NT2/D1 (cell line): ENCODE data around the gene CNTD1.

Source experiments
- DNase-seq: peaks from one replicate; pipeline ENCODE4 v3.0.0-alpha.2; 2011; ENCODE audit warnings: low read depth, low spot score
- H3K27me3 ChIP-seq: 2 replicates; pipeline ENCODE4 v1.6.0; 2011; ENCODE audit warnings: mild to moderate bottlenecking; ENCODE audit not compliant: insufficient read length, insufficient read depth
- H3K36me3 ChIP-seq: 2 replicates; pipeline ENCODE4 v1.6.1; 2011; ENCODE audit warnings: mild to moderate bottlenecking, low read length, mixed read lengths; ENCODE audit not compliant: insufficient read depth, insufficient read length
- H3K4me1 ChIP-seq: 2 replicates; pipeline ENCODE4 v1.5.1; 2011; ENCODE audit not compliant: insufficient read depth, insufficient read length
- H3K4me3 ChIP-seq: 2 replicates; pipeline ENCODE4 v1.5.1; 2011; ENCODE audit warnings: low read depth; ENCODE audit not compliant: insufficient read length
- H3K9ac ChIP-seq: 2 replicates; pipeline ENCODE4 v1.6.0; 2011; ENCODE audit warnings: low read depth; ENCODE audit not compliant: insufficient read length
- H3K9me3 ChIP-seq: 2 replicates; pipeline ENCODE4 v1.5.1; 2011; ENCODE audit warnings: mild to moderate bottlenecking, low read length; ENCODE audit not compliant: insufficient read depth
- SUZ12 ChIP-seq: IDR thresholded peaks from 2 replicates; pipeline ENCODE4 v1.6.1; 2011; ENCODE audit not compliant: insufficient read length, insufficient read depth; ENCODE audit errors: extremely low read depth
- YY1 ChIP-seq: IDR thresholded peaks from 2 replicates; pipeline ENCODE4 v1.6.1; 2011; ENCODE audit not compliant: insufficient read length, insufficient read depth
- ZNF274 ChIP-seq: IDR thresholded peaks from 2 replicates; pipeline ENCODE4 v1.6.1; 2011; ENCODE audit warnings: mild to moderate bottlenecking, low read depth, low read length

CNTD1 gene

GRCh38 chr17:42817866-42818265 lies 19.2 kb downstream of the CNTD1 start:
- H3K4me3 ChIP-seq = no peak overlapping the region
- no peaks in the 10 kb centered on the region for H3K4me1 ChIP-seq
- no peaks in the 10 kb centered on the region for H3K27me3 ChIP-seq
- H3K9me3 ChIP-seq = no peaks in the 10 kb centered on the region
- no peak overlapping the region for H3K9ac ChIP-seq
- peaks cover 92% of the 10 kb centered on the region for H3K36me3 ChIP-seq
- TF ChIP-seq ZNF274 (no peak), SUZ12 (no peak), YY1 (no peak)
- DNase-seq = no peak

GRCh38 chr17:42818379-42818778 lies 19.7 kb downstream of the CNTD1 start:
- no peak for TF ChIP-seq ZNF274
- TF ChIP-seq SUZ12 = no peak
- no peak for TF ChIP-seq YY1
- no peak overlapping the region for H3K9ac ChIP-seq
- no peak overlapping the region for H3K4me3 ChIP-seq
- H3K36me3 ChIP-seq = peaks cover 94% of the 10 kb centered on the region
- H3K4me1 ChIP-seq = no peaks in the 10 kb centered on the region
- H3K27me3 ChIP-seq = no peaks in the 10 kb centered on the region
- no peak for DNase-seq
- H3K9me3 ChIP-seq = no peaks in the 10 kb centered on the region

GRCh38 chr17:42819939-42820535 lies 21.4 kb downstream of the CNTD1 start:
- Histone ChIP-seq H3K27me3 (no peaks in the 10 kb centered on the region), H3K4me1 (no peaks in the 10 kb centered on the region), H3K4me3 (no peak overlapping the region), H3K36me3 (peaks cover 77% of the 10 kb centered on the region), H3K9me3 (no peaks in the 10 kb centered on the region), H3K9ac (no peak overlapping the region)
- DNase-seq = peak; percentile 55
- no peak for TF ChIP-seq SUZ12
- TF ChIP-seq YY1 = no peak
- TF ChIP-seq ZNF274 = no peak

- no peak for TF ChIP-seq YY1
- no peak for TF ChIP-seq ZNF274
- TF ChIP-seq SUZ12 = no peak
- no peak for DNase-seq
- H3K27me3 ChIP-seq = no peaks in the 10 kb centered on the region
- H3K4me3 ChIP-seq = no peak overlapping the region
- peaks cover 66% of the 10 kb centered on the region for H3K36me3 ChIP-seq
- no peak overlapping the region for H3K9ac ChIP-seq
- no peaks in the 10 kb centered on the region for H3K9me3 ChIP-seq
- H3K4me1 ChIP-seq = no peaks in the 10 kb centered on the region
These were observed 22.5 kb downstream of the CNTD1 start for GRCh38 chr17:42821176-42821575.

- no peak for DNase-seq
- Histone ChIP-seq H3K27me3 (no peaks in the 10 kb centered on the region), H3K9ac (no peak overlapping the region), H3K9me3 (no peaks in the 10 kb centered on the region), H3K4me3 (no peak overlapping the region), H3K36me3 (peaks cover 6% of the 10 kb centered on the region), H3K4me1 (no peaks in the 10 kb centered on the region)
- TF ChIP-seq YY1 (no peak), ZNF274 (no peak), SUZ12 (no peak)
These were observed 28.8 kb downstream of the CNTD1 start for GRCh38 chr17:42827472-42827871.

GRCh38 chr17:42830971-42831370 lies 32.3 kb downstream of the CNTD1 start:
- peaks cover 17% of the 10 kb centered on the region for H3K36me3 ChIP-seq
- DNase-seq = no peak
- H3K9ac ChIP-seq = no peak overlapping the region
- no peak for TF ChIP-seq SUZ12
- TF ChIP-seq YY1 = no peak
- no peak for TF ChIP-seq ZNF274
- H3K4me3 ChIP-seq = no peak overlapping the region
- H3K9me3 ChIP-seq = no peaks in the 10 kb centered on the region
- no peaks in the 10 kb centered on the region for H3K4me1 ChIP-seq
- H3K27me3 ChIP-seq = no peaks in the 10 kb centered on the region

GRCh38 chr17:42832213-42832933 lies 33.7 kb downstream of the CNTD1 start:
- H3K4me1 ChIP-seq = no peaks in the 10 kb centered on the region
- TF ChIP-seq YY1 = no peak
- no peak for TF ChIP-seq ZNF274
- no peak for TF ChIP-seq SUZ12
- H3K9ac ChIP-seq = peak overlapping the region; percentile 99
- peaks cover 26% of the 10 kb centered on the region for H3K36me3 ChIP-seq
- H3K27me3 ChIP-seq = no peaks in the 10 kb centered on the region
- H3K4me3 ChIP-seq = peak overlapping the region; percentile 98
- no peaks in the 10 kb centered on the region for H3K9me3 ChIP-seq
- DNase-seq = no peak
